ENCODE results near the gene GEMIN7.
A peak's percentile ranks its signal among the peaks of the same experiment; 100 is the strongest.

DNA sequence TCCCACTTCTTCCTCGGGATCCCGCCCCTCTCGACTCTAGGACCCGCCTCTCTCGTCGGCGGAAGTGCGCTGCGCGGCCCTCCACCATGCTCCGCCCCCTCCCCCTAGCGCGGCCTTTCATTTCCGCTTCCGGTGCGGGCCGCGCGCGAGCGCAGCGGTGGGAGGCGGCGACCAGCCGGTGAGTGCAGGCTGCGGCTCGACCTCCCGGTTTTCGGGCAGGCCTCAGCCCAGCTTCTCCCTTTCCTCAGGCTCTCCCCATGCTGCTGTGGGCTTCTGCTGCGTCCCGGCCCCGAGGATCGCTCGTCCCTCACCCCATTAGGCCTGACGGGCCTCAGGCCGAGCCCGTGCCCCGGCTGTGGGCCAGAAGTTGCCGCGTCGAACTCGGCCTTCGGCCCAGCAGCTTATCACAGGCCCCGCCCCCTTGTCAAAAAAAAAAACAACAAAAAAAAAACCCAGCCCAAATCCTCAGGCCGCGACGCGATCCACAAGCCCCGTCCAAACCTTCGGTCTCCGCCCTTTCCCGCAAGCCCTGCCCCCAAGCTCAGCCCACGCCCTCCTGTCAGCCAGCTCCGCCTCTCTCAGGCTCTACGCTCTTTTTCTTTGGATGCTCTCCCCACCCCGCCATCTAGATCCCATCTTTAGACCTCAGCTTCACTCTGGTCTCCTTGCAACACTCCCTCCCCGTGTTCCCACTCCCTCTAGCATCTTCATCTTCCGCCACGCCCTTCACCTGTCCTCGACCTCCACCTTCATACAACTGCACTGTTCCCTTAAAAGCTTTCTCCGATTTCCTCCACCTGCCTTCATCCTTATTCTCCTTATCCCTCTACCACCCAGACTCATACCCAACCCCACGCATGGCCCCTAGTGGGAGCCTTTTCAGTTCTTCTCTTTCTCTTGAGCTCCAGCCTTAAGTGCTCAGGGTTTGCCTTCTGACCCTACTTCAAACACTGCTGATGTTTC is 39.8 kb upstream of the GEMIN7 start, which contains the start of gene CLASRP:
- TF ChIP-seq, protein P1, sequence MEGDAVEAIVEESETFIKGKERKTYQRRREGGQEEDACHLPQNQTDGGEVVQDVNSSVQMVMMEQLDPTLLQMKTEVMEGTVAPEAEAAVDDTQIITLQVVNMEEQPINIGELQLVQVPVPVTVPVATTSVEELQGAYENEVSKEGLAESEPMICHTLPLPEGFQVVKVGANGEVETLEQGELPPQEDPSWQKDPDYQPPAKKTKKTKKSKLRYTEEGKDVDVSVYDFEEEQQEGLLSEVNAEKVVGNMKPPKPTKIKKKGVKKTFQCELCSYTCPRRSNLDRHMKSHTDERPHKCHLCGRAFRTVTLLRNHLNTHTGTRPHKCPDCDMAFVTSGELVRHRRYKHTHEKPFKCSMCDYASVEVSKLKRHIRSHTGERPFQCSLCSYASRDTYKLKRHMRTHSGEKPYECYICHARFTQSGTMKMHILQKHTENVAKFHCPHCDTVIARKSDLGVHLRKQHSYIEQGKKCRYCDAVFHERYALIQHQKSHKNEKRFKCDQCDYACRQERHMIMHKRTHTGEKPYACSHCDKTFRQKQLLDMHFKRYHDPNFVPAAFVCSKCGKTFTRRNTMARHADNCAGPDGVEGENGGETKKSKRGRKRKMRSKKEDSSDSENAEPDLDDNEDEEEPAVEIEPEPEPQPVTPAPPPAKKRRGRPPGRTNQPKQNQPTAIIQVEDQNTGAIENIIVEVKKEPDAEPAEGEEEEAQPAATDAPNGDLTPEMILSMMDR (IDR thresholded peaks at IDR 0.05) = peak in 1 of 5 experiments; percentile 40
- peak; percentile 70 to 94 for TF ChIP-seq POLR2A (IDR thresholded peaks at IDR 0.05)
